Hippocampal formation (tissue), 2 donors: ENCODE results near the gene RGS6.
"Not testable (repeated sequence)": the region's sequence is repeated elsewhere in the genome, so short reads cannot be mapped to it uniquely, and the experiment has no call there.

Source experiments
- DNase-seq, 2 donors: peaks; one replicate each; lab custom pipeline; 2025; lab: John Stamatoyannopoulos, UW

RGS6 gene

DNA sequence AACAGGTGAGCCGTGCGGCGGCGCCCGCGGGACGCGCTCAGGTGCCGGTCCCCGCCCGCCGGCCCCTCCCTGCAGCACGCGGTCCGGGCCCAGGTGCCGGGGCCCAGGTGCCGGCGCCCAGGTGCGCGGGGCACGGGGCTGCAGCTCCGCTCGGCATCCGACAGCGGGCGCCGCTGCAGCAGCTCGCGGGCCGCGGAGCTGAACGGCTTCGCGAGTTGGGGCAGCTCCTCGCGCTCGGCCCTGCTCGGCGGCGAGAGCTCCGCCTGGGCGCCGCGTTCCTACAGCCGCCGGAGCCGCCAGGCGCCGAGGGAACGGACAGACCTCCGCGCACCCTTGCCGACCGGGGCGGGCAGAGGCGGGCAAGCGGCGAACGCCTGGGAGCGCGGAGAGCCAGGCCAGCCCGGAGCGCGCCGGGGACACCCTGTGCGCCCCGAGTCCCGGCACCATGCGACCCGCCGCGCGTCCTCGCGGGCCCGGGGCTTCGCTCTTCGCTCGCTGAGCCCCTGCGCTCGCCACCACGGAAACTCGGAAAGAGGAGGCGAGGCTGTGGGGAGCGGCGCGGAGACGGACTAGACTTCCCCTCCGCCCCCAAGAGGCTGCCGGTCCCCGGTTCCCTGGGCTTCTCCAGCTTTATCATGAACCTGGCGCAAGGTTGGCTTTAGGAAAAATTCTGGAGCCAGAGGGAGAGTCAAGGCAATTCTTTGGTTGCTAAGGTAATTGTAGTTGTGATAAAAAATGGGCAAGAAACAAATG is at the start of gene RGS6:
TSS of gene RGS6 (plus strand) at position 201 of the 753 bp plus-strand sequence.
- DNase-seq = no peak

DNA sequence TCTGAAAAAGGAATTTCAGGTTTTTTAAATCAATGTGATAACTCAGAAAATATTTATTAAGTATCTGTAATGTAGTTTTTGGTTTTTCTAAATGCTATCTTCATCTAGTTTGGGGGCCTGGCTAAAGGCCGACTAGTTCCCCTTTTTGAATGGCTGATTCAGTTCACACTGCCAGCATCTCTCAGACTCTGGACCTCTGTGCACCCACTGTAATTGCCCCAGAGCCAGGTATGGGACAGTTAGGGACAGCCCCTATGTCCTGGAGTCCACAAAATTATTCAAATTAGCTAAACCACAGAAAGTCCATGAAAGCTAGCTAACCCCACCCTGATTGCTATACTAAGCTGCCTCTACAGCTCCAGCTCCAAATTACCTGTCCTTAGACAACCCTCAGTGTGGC is 49.1 kb upstream of the RGS6 start:
- no peak for DNase-seq

DNA sequence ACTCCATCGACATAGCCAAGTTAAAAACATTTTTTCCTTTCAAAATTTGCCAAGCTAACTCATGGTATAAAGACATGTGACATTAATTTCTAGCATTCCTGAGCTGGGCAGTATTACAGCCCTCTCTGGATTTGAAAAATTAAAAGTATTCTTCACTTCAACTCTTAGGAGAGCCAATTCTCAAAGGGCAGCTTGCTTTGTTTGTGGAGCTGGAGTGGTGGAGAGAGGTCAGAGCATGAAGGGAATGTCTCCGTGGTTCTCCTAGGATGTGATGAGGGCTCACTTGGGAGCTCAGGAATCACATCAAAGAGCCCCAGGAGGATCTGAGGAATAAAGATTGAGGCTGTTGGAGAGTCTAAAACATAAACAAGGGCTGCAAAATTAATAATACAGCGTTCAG is 46.9 kb upstream of the RGS6 start:
- no peak for DNase-seq

DNA sequence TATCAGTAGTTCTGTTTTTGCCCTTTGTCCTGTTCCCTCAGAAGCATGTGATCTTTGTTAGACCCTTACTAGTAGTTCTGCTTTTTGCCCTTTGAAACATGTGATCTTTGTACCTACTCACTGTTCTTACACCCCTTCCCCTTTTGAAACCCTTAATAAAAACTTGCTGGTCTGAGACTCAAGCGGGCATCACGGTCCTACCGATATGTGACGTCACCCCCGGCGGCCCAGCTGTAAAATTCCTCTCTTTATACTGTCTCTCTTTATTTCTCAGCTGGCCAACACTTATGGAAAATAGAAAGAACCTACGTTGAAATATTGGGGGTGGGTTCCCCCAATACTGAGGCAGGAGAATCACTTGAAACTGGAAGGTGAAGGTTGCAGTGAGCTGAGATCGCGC is 44.4 kb upstream of the RGS6 start:
- not testable (repeated sequence) for DNase-seq

DNA sequence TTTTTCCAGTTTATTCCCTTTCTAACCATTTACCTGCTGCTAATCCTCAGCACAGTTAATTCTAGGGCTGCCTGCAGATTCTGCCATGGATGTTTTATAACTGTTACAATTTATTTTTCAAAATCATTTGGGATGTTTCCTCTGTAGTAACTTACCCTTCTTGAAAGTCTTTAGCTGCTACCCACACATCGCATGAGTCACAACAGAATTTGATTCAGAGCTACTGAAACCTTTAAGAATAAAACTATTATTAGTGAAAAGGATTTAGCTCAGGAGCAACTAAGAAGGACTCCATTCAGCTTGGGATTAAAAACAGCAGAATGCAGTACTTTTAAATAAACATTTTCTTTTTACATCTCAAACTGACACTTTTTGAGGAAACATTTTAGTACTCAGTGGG is 41.7 kb upstream of the RGS6 start:
- DNase-seq = no peak

DNA sequence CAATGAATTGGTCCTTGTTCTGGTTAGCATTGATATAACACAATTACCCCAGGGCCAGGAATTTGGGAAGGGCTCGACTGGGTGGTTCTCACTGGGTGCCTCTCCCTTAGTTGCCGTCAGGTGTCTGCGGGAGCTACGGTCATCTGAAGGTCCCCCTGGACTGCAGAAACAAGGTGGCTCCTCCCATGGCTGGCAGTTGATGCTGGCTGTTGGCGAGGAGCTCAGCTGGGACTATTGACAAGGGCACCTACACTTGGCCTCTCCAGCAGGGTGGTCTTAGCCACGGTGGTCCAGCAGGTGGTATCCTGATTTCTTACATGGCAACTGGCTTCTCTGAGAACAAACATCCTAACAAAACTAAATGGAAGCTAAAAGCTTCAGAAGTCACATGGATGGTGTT is 41.0 kb upstream of the RGS6 start:
- no peak for DNase-seq

DNA sequence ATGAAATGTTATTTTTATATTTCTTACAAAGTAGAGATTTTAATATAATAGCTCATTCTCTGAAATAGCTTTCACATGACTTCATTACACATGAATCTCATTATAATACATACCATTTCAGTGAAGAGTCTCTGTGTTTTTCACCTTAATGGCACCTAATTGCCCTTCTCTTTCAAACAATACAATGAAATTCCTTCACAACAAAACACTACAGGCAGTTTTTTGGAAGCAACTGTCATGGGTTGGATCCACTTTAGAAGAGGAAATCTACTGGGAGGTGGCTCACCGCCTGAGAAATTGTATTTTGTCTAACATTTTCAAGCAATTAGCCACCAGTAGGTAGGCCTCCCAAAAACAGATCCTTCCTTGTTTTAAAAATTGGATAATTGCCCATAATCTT is 40.3 kb upstream of the RGS6 start:
- no peak for DNase-seq

DNA sequence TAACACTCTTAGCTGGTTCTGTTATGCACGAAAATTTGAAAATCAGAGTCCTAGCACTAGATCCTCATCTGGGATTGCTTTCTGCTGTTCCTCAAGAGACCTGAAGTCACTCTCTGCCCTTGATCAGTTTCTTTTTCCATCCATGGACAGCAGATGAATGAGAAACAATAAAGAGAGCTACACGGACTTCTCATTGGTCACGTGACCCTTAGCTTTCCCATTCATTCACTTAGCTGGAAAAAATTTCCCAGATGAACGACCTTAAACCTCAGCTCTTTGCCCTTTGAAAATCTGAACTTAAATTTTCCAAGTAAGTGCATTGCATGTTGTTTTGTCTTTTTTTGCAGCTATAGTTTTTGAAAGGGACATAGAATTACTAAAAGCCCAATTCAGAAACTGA is 27.2 kb upstream of the RGS6 start:
- no peak for DNase-seq

DNA sequence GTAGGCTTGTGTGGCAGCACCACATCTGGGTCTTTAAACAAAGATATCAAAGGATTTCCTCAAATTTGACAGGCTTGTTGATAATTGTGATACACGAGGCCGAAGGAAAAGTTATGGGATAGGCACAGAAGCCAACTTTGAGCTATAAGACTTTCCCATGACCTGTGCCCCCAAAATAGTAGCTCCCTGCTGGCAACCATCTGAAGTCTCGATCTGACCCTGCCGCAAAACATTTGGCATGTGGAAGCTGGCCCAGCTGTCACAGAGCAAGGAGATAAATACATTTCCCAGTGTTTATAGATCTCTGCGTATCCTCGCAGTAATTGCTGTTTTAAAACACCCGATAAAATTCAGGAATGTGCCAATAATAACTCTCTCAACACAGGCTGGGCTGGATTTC is 26.4 kb upstream of the RGS6 start:
- DNase-seq = no peak

DNA sequence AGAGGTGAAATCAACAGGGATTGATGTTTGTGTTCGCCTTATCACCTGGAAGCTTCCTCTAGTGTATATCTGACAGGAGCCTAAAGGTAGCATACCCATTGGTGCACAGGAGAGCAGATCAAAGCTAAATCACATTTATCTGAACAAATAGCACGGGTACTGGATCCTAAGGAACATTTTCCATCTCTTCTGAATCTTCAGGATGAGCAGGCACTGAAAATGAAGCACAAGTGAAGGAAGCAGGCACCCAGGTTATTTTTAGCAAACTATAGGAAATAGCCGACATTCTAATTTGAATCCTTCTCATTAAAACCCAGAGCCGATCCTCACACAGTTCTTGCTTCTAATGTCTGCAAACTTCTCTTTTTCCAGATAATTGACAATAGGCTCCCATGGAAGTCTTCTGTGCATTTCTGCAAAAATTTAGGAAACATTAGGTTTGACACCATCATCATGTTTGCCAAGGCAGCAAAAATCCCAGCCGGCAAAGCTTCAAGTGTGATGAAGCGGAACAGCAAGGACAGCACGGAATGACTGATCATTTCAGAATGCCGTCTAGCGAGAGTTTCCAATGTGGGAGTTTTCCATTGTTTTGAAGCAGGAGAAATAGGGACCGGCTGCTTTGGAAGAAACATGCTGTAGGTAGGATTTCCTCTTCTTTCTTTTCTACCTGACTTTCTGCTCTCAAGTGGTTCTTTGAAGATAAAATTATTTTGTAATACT is 24.3 kb upstream of the RGS6 start:
- DNase-seq = no peak

DNA sequence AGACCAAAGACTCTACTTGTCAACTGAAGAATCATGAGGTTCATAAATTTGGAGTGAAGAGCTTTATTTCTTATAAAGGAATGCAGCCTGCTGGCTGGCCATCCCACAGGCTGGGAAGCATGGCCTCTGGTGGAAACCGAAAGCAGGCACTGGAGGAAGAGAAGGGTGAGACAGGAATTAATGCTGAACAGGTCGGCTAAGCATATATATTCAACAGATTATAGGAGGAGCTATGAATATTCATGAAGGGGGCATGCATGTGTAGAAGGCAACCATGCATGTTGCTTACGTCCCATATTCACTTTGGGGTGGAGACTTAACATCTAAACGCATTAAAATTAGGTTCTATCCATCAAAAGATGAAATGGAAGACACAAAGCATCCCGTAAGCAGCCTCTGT is 20.6 kb upstream of the RGS6 start:
- DNase-seq = no peak

DNA sequence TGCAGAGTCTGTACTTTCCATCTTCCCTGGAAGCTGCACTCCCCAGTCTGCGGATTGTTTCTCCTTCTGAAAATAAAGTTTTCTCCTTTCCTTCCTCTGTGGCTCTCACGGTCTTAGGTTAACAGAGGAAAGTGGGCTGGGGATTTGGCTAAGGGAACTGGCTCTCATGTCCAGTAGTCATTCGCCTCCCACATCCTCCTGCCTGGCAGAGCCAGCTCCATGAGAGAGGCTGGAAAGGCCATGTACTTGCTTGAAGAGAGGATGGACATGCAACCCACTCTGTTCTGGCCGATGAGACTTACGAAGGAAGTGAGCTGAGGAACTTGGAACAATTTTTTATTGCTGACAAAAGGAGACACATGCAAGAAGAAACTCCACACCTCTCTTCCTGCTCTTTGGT is 18.9 kb upstream of the RGS6 start:
- DNase-seq = no peak

DNA sequence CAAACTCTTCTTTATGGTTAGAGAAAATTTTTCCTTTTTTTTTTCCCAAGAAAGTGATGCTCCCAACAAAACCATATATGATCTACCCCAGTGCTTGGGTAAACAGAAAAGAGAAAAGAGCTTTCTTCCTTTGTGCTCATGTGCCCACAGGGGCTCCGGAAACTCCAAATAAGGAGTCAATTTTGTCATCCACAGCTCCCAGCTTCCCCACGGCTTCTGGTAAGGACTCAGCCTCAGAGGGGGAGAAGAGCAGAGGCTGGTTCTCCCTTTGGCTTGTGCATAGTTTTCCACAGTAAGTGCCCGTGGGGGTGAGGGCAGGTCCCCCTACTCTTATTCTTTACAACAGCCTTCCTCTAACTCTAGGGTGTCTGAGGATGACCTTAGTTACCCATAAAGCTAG is 13.3 kb upstream of the RGS6 start:
- DNase-seq = no peak

DNA sequence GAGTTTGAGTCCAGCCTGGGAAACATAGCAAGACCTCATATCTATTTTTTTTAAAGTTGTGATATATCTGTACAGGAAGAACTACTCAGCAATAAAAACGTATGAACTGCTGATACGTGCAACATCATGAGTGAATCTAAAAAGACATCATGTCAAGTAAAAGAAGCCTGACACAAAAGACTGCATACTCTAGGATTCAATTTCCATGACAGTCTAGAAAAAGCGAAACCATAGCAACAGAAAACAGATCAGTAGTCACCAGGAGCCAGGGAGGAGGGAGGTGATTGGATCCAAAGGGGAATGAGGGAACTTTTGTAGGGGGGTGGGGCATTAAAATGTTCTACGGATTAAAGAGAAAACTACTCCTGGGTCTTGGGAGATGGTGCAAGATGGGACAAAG is 8.7 kb upstream of the RGS6 start:
- DNase-seq = no peak

DNA sequence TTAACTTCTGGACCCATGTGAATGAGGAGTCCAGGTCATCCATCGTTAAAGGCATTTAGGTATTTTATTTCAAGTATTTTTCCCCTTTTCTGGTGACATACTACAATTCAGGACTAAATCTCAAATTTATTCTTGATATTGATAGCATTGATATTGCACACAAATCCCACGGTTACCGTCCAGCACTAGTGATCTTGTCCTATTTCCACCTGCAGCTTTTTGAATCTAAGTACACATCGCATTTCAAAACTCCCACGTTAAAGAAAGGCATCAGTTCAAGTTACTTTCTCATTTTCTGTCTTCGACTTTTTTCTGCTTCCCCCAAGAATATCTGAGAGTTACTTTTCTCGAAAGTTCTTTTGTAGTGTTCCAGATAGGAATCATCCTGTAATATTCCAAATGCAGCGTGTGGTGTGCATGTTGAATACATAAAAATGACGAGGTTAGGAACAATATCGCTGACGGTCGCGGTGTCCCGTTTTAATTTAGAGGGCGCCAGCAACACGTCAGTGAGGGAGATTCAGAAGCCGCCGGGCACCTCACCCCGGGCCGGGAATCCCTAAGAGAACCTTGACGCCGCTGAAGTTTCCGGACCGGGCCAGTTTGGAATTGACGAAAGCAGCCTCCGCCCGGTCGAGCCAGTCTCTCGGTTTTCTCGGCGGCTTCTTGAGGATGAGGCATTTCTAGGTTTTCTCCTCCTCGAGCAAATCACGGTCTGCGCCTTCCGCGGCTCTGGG is 569 bp upstream of the RGS6 start:
- DNase-seq = no peak

DNA sequence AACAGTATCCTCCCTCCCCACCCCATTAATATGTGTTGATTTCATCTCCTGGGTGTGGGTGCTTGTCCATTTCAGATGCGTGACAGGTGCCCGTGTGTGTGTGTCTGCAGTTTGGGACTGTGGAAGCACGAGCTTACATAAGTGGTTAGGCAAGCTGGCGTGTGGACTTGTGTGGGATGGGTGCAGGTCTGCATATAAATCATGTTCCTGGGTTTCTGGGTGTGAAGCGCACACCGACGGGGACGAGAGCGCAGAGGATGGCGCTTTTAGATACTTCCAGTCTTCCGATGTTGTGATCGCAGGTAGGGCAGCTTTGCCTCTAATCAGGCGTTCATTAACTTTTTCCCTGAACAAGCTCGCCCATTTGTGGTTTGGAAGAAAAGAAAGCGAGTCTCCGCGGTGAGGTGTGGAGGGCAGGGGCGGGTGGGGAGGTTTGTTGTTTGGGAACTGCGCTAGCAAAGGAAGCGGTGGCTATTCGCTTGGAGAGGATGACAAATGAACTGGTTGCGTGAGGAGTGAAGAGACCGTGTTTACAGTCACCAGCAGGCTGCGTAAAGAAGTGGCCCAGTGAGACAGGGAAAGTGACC is 865 bp downstream of the RGS6 start:
- DNase-seq = no peak

DNA sequence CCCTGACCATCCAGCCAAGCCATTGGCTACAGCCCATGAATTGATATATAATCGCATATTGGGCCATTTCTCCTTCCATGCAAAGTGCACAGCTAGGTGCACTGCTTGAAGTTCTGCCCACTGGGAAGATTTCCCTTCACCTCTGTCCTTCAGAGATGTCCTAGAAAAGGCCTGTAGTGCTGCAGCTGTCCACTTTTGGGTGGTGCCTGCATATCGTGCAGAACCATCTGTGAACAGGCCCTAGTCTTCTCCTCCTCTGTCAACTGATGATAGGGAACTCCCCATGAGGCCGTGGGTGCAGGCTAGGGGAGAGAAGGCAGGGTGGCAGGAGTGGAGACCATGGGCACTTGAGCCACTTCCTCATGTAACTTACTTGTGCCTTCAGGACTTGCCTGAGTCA is 6.0 kb downstream of the RGS6 start:
- not testable (repeated sequence) for DNase-seq

DNA sequence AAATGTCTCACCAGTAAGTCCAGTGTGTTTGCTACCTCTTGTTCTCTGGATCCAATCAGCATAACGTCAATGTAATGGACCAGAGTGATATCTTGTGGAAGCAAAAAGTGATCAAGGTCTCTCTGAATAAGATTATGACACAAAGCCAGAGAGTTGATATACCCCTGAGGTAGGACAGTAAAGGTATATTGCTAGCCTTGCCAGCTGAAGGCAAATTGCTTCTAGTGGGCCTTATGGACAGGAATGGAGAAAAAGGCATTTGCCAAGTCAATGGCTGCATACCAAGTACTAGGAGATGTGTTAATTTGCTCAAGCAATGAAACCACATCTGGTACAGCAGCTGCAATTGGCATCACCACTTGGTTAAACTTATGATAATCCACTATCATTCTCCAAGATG is 7.1 kb downstream of the RGS6 start:
- DNase-seq = not testable (repeated sequence)

DNA sequence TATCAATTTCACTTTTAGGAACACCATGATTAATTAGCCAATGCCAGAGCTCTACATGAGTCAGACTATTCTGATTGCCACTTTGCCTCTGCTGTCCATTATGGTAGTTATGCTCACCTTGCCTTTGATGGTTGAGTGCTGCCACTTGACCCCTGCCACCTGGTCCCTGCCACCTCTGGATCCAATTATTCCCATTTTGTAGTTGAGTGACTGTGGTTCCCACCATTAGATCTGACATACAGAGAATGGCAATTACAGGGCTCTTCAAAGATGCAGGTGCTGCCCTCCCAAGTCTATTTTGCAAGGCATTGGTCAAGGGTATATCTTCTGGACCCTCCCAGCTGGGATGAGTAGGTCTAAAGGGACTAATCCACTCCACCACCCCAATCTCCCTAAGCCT is 8.3 kb downstream of the RGS6 start:
- DNase-seq = not testable (repeated sequence)

DNA sequence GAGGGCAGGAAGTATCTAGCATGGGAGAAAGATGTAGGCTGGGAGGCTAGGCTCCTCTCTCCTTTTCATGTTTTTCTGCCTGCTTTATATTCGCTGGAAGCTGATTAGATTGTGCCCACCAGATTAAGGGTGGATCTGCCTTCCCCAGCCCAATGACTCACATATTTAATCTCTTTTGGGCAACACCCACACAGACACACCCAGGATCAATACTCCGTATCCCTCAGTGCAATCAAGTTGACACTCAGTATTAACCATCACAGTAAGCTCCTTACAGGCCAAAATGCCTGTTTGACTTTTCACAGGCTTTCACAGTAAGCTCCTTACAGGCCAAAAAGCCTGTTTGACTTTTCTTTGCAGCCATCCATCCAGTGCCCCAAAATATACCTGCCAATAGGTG is 9.4 kb downstream of the RGS6 start:
- DNase-seq = not testable (repeated sequence)

DNA sequence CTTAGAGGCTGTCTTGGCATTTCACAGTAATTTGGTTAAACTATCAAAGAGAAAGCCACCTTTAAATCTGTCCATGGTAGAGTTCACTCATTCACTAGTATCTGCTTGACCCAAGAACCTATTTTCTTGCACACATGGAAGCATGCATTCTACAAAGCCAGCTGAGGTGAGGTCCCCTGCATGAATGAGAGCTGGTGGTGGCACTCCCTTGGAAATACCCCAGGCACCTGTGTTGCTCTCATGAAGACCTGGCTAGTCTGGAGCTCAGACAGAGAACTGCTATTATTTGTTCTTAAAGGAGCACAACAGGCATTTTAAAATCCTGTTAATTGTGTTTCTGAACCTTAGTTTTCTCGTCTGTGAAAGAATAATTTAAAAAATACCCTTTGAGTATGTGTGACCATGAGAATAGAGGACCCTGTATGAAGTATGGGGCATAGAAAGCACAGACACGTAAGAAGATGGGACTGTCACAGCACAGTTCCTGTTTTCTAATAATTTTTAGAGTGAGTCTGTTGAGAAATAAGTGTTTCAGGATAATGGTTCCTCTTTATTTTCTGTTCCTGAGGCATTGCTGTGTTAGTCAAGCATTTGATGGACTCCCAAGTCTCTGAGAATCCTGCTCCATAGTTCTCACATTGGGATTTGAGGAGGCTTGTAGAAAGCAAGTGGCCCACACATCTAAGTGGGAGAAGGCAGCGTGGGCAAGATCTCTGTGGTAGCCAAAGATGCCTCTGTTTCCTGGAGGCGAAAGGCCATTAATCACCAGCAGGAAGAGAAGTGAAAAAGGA is 10.9 kb downstream of the RGS6 start:
- DNase-seq = no peak

DNA sequence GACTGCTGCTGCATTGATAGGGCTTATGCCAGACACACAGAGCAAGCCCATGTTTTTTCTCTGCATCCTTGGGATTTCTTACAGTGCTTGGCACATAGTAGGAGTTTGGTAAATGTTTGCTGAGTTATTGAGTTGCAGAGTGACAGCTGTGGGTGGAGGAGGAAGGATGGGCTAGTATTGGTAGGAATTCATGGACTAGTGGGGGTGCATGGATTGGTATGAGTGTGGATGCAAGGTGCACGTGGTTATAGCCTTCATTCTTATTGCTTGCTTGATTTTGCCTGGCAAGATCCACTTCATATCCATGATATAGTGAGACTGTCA is 11.4 kb downstream of the RGS6 start:
- DNase-seq = no peak
